GM12801 (cell line): Measurements from ENCODE around the gene CD248.

ENCODE experiments used
- TF ChIP-seq, protein P1 (sequence below): IDR thresholded peaks from one replicate; pipeline ENCODE4 v1.5.1; 2011; ENCODE audit warnings: control low read depth; ENCODE audit not compliant: insufficient read length; ENCODE audit errors: extremely low read depth

The CD248 gene

GRCh38 chr11:66344550-66345315 lies 27.9 kb upstream of the CD248 start, which contains the start of gene BRMS1:
BRMS1 (minus strand) TSS chr11:66345104; CDS start chr11:66342234, 2,870 bp downstream.
- TF ChIP-seq, protein P1, sequence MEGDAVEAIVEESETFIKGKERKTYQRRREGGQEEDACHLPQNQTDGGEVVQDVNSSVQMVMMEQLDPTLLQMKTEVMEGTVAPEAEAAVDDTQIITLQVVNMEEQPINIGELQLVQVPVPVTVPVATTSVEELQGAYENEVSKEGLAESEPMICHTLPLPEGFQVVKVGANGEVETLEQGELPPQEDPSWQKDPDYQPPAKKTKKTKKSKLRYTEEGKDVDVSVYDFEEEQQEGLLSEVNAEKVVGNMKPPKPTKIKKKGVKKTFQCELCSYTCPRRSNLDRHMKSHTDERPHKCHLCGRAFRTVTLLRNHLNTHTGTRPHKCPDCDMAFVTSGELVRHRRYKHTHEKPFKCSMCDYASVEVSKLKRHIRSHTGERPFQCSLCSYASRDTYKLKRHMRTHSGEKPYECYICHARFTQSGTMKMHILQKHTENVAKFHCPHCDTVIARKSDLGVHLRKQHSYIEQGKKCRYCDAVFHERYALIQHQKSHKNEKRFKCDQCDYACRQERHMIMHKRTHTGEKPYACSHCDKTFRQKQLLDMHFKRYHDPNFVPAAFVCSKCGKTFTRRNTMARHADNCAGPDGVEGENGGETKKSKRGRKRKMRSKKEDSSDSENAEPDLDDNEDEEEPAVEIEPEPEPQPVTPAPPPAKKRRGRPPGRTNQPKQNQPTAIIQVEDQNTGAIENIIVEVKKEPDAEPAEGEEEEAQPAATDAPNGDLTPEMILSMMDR: no peak

- TF ChIP-seq, protein P1: no peak
Observed at GRCh38 chr11:66343176-66343575, 26.3 kb upstream of the CD248 start.

DNA sequence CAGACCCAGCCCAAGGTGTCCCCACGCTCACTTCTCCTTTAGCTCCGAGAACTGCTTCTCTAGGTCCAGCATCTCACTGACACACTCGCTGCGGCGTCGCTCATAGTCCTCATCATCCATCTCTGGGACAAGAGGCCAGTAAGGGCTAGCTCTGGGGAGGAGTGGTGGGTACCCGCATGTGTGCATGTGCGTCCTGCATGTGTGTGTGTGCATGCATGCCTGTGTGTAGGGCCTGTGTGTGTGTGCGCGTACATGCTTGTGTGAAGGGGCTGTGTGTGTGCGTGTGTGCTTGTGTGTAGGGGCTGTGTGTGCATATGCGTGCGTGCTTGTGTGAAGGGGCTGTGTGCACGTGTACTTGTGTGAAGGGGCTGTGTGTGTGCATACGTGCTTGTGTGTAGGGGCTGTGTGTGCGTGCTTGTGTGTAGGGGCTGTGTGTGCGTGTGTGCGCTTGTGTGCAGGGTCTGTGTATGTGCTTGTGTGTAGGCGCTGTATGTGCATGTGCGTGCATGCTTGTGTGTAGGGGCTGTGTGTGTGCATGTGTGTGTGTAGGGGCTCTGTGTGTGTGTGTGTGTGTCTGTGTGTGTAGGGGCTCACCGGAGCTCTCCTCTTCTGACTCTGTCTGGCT lies 24.8 kb upstream of the CD248 start:
- TF ChIP-seq, protein P1: no peak

DNA sequence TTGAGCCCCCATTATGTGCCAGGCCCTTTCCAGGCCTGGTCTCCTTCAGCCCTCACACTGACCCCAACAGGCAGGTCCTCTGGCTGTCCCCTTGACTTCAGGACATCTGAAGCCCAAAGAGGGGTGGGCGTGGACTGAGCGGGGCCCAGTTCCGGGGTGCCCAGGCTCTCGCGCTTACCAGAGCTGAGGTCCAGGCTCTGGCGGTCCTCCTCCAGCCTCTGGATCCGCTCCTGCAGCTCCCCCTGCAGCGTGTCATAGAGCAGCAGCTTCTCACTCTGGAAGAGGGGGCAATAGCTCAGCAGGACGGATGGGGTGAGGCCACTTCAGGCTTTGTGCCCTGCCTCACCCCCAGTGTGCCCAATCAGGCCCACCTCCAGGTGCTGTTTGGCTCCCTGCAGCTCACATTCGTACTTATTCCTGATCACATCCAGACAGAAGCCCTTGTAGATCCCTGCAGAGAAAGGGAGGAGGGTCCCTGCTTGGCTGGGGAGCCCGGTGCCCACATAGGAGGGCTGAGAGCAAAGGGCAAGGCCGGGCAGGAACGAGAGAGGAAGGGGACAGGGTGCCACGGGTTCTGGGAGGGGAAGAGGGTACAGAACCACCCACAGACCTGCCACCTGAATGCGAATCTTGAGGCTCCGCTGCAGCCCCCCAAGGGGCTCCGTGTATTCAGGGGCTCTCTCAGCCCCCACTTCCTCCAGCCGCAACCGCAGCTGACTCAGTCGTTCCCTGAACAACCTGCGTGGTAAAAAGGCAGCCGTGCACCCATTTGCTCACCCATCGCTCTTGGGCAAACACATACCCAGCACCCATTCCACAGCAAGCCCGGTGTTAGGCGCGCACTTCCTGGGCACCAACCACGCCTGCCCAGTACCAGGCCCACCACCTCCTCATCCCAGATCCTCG lies 24.0 kb upstream of the CD248 start:
- TF ChIP-seq, protein P1: no peak

DNA sequence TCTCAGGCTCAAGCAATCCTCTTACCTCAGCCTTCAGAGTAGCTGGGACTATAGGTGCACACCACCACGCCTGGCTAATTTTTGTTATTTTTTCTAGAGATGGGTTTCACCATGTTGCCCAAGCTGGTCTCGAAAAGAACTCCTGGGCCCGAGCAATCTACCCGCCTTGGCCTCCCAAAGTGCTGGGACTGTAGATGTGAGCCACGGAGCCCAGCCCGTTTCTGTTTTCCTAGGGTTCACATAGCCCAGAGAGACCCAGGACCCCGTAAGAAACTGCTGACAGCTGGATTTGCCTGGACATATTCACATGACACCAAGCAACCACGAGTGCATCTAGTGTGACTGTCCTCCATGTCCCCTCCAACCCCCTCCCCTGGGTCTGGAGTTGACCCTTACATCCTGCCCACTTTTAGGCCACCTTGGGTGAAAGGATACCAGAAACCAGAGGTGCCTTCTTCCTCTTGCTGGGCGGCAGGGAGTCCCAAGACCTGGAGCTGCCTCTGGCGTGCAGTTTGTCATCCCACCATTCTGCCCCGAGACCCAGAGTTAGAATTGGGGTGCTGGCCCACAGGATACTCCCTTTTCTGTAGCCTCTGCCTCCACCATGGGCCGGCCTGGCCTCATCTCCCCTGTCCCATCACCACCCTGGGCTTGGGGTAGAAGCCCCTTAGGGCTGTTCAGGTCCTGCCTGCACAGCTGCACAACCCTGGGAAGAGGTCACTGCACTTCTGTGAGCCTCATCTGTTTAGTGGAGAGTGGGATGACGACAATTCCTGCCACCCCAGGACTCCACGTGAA lies 23.0 kb upstream of the CD248 start:
- TF ChIP-seq, protein P1: no peak

GRCh38 chr11:66339162-66339675 lies 22.4 kb upstream of the CD248 start:
- TF ChIP-seq, protein P1: no peak
